GM12865 (cell line): ENCODE data around the gene ZNF777.

Experiments
- DNase-seq: peaks from one replicate; pipeline ENCODE4 v3.0.0; 2010; ENCODE audit warnings: low read depth
- H3K4me3 ChIP-seq: 2 replicates; pipeline ENCODE4 v1.5.1; 2011; ENCODE audit warnings: mild to moderate bottlenecking, low read depth, low read length, control low read depth
- CTCF ChIP-seq: IDR thresholded peaks from 2 replicates; pipeline ENCODE4 v1.5.1; 2011; ENCODE audit warnings: low read length, control low read depth, low read depth, inconsistent platforms; ENCODE audit not compliant: insufficient read depth; ENCODE audit errors: missing control alignments

The ZNF777 gene

GRCh38 chr7:149476791-149477190 is 15.9 kb upstream of the ZNF777 start:
- no peak for DNase-seq
- no peak overlapping the region for H3K4me3 ChIP-seq
- TF ChIP-seq CTCF: no peak

- H3K4me3 ChIP-seq: no peak overlapping the region
- no peak for DNase-seq
- no peak for TF ChIP-seq CTCF
Measured at GRCh38 chr7:149475121-149476045, 14.5 kb upstream of the ZNF777 start.

GRCh38 chr7:149474309-149475120 is 13.7 kb upstream of the ZNF777 start:
- TF ChIP-seq CTCF: no peak
- H3K4me3 ChIP-seq: no peak overlapping the region

GRCh38 chr7:149473251-149473650 is 12.4 kb upstream of the ZNF777 start:
- TF ChIP-seq CTCF: no peak
- DNase-seq: no peak
- no peak overlapping the region for H3K4me3 ChIP-seq

More at GRCh38 chr7:149474309-149475120, 13.7 kb upstream of the ZNF777 start:
- DNase-seq: no peak

GRCh38 chr7:149471289-149471953 is 10.6 kb upstream of the ZNF777 start:
- TF ChIP-seq CTCF: no peak
- H3K4me3 ChIP-seq: no peak overlapping the region
- no peak for DNase-seq

- no peak overlapping the region for H3K4me3 ChIP-seq
- no peak for TF ChIP-seq CTCF
- DNase-seq: no peak
Measured at GRCh38 chr7:149469806-149470205, 8.9 kb upstream of the ZNF777 start.
